Measurements from ENCODE around the gene ANGPTL8. TPM values are rescaled to one million over a fixed set of nuclear protein-coding genes. Genes with fewer than 3 reads are reported as not detected.

Gene ANGPTL8
- total and polyA plus RNA-seq, 2 of the 13 experiments (the other 11 are each of a cell fraction or from before 2014, with no cell fraction given) = 27.3 to 243 TPM

DNA sequence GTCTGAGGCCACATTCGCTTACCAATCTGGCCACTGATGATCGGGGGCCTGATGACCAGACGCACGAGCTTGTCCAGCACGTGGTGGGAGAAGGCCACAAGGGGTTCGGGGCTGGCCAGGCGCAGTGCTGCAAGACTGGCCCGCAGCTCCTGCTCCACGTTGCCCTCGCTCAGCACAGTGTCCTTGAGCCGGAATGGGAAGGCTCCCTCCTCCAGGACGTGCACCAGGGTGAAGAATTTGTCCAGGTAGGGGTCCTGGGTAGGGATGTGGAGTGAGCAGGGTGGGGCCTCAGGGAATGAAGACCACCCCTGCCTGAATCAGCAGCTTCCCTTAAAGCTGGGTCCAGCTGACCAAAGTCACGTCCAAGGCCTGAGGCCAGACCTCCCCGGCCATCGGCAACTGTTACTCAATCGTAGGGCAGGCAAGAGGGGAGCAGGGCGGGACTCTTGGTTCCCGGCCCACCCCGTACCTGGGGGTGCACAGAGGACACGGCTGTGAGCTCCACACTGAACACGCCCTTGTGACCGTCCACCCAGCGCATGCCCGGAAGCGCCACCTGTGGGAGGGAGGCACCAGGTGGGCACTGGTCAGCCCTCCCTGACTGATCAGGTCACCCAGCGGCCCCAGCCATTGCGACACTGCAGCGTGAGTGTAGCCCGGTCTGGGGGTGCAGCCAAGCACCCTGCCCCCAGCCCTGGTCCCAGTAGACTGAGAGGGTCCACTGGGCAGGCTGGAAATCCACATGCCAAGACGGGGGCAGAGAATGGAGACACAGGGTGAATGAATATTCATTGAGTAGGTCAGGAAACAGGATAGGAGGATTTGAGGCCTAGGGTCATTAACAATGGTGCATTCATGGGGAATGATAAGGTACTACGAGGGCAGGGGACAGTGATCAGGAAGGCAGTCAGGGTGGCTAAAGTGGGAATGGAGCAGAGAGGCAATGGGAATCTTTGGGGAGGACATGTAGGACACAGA is 2.8 kb upstream of the ANGPTL8 start (continued):
- TF ChIP-seq ZNF720 (CRISPR knock-in tag; IDR thresholded peaks at IDR 0.05) = no peak
- TF ChIP-seq ZNF775 (CRISPR knock-in tag; IDR thresholded peaks at IDR 0.05; ENCODE audit: borderline replicate concordance) = no peak
- TF ChIP-seq RFXAP (CRISPR knock-in tag; IDR thresholded peaks at IDR 0.05; ENCODE audit: borderline replicate concordance) = 0 out of 2 replicates have a peak, but pooled peaks have one; percentile 69
- TF ChIP-seq NPAS2 (CRISPR knock-in tag; IDR thresholded peaks at IDR 0.05; ENCODE audit: borderline replicate concordance) = no peak
- peak; percentile 87 for TF ChIP-seq TBX2 (CRISPR knock-in tag; IDR thresholded peaks at IDR 0.05; ENCODE audit: borderline replicate concordance)
- TF ChIP-seq PAF1 (CRISPR knock-in tag; IDR thresholded peaks at IDR 0.05) = no peak
- TF ChIP-seq, protein P1, sequence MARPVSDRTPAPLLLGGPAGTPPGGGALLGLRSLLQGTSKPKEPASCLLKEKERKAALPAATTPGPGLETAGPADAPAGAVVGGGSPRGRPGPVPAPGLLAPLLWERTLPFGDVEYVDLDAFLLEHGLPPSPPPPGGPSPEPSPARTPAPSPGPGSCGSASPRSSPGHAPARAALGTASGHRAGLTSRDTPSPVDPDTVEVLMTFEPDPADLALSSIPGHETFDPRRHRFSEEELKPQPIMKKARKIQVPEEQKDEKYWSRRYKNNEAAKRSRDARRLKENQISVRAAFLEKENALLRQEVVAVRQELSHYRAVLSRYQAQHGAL (CRISPR knock-in tag; IDR thresholded peaks at IDR 0.05; ENCODE audit: not compliant biosample characterization) = peak; percentile 1
- no peak for TF ChIP-seq SETDB1 (CRISPR knock-in tag; IDR thresholded peaks at IDR 0.05; ENCODE audit: borderline replicate concordance)
- no peak; the same call in 1 of the 2 replicates for TF ChIP-seq JDP2 (CRISPR knock-in tag; IDR thresholded peaks at IDR 0.05; ENCODE audit: borderline replicate concordance)
- TF ChIP-seq MIER3 (CRISPR knock-in tag; IDR thresholded peaks at IDR 0.05; ENCODE audit: borderline replicate concordance) = peak; percentile 71; the same call in 1 of the 2 replicates
- 0 out of 2 replicates have a peak, but pooled peaks have one; percentile 54 for TF ChIP-seq ZFP41 (CRISPR knock-in tag; IDR thresholded peaks at IDR 0.05; ENCODE audit: borderline replicate concordance)
- TF ChIP-seq ZNF121 (CRISPR knock-in tag; IDR thresholded peaks at IDR 0.05) = 0 out of 2 replicates have a peak, but pooled peaks have one; percentile 31
- TF ChIP-seq TBP (CRISPR knock-in tag; IDR thresholded peaks at IDR 0.05) = no peak
- TF ChIP-seq ZNF619 (CRISPR knock-in tag; IDR thresholded peaks at IDR 0.05) = 0 out of 2 replicates have a peak, but pooled peaks have one; percentile 61
- TF ChIP-seq, protein P2, sequence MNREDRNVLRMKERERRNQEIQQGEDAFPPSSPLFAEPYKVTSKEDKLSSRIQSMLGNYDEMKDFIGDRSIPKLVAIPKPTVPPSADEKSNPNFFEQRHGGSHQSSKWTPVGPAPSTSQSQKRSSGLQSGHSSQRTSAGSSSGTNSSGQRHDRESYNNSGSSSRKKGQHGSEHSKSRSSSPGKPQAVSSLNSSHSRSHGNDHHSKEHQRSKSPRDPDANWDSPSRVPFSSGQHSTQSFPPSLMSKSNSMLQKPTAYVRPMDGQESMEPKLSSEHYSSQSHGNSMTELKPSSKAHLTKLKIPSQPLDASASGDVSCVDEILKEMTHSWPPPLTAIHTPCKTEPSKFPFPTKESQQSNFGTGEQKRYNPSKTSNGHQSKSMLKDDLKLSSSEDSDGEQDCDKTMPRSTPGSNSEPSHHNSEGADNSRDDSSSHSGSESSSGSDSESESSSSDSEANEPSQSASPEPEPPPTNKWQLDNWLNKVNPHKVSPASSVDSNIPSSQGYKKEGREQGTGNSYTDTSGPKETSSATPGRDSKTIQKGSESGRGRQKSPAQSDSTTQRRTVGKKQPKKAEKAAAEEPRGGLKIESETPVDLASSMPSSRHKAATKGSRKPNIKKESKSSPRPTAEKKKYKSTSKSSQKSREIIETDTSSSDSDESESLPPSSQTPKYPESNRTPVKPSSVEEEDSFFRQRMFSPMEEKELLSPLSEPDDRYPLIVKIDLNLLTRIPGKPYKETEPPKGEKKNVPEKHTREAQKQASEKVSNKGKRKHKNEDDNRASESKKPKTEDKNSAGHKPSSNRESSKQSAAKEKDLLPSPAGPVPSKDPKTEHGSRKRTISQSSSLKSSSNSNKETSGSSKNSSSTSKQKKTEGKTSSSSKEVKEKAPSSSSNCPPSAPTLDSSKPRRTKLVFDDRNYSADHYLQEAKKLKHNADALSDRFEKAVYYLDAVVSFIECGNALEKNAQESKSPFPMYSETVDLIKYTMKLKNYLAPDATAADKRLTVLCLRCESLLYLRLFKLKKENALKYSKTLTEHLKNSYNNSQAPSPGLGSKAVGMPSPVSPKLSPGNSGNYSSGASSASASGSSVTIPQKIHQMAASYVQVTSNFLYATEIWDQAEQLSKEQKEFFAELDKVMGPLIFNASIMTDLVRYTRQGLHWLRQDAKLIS (CRISPR knock-in tag; IDR thresholded peaks at IDR 0.05) = 0 out of 2 replicates have a peak, but pooled peaks have one; percentile 34
- no peak for TF ChIP-seq RARG (CRISPR knock-in tag; IDR thresholded peaks at IDR 0.05; ENCODE audit: low read depth)
- TF ChIP-seq POGZ (CRISPR knock-in tag; IDR thresholded peaks at IDR 0.05) = peak; percentile 71; the same call in 1 of the 2 replicates
- peak; percentile 63 for TF ChIP-seq MIXL1 (CRISPR knock-in tag; IDR thresholded peaks at IDR 0.05)
- TF ChIP-seq ZNF432 (CRISPR knock-in tag; IDR thresholded peaks at IDR 0.05; ENCODE audit: borderline replicate concordance) = no peak
- peak; percentile 73; the same call in 1 of the 2 replicates for TF ChIP-seq ZNF543 (CRISPR knock-in tag; IDR thresholded peaks at IDR 0.05)
- TF ChIP-seq TCF12 (IDR thresholded peaks at IDR 0.05) = no peak
- peak; percentile 92 for TF ChIP-seq TCF12 (CRISPR knock-in tag; IDR thresholded peaks at IDR 0.05)
- no peak for TF ChIP-seq MAFG (CRISPR knock-in tag; IDR thresholded peaks at IDR 0.05)

Data from HepG2 (cell line).